ENCODE data around the gene ARHGAP29.

The ARHGAP29 gene

DNA sequence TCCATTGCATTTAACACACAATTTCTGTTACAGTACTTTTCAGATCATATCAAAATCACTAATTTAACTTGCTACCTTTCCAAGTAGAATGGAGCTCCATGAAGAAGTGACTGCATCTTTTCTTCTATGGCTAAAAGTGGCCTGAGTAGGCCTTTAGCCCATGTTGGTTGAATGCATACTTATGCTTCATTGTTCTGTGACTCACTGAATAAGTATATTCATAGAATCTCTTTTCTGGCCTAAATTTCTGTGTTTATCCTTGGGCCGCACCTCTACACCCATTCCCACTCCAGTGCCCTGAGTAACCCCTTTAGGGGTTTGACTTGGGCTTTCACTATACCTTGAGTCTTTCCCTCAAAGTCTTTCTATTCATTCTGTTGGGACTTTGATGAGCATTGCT is 42.1 kb upstream of the ARHGAP29 start:
- Histone ChIP-seq H3K18ac (ENCODE audit: low read depth in 1 of 2, low read length in 2 of 2) (no peak overlapping the region), H3K36me3 (ENCODE audit: control insufficient read depth in 1 of 2, insufficient read depth in 2 of 2, low read depth in 1 of 2, low read length in 2 of 2) (no peaks in the 10 kb centered on the region), H4K91ac (ENCODE audit: low read length) (no peak overlapping the region), H3K79me1 (replicated peaks; ENCODE audit: low read length, poor library complexity, severe bottlenecking) (peaks cover 1% of the 10 kb centered on the region), H3K4me1 (ENCODE audit: control insufficient read depth, insufficient read depth, low read depth, low read length) (no peaks in the 10 kb centered on the region), H3K23ac (ENCODE audit: low read length in 2 of 2) (no peak overlapping the region), H3K9ac (ENCODE audit: low read length) (no peak overlapping the region), H2BK120ac (ENCODE audit: low read depth, low read length) (no peak overlapping the region), H2AK5ac (ENCODE audit: low read length, severe bottlenecking) (no peak overlapping the region), H2AFZ (ENCODE audit: low read depth, low read length) (no peak overlapping the region), H3K14ac (ENCODE audit: low read length in 2 of 2) (no peak overlapping the region), H3K27ac (ENCODE audit: low read length, poor library complexity, severe bottlenecking) (no peak overlapping the region), H3K4ac (ENCODE audit: low read depth in 1 of 2, low read length in 2 of 2) (no peak overlapping the region), H4K8ac (ENCODE audit: low read length) (no peak overlapping the region), H2BK12ac (ENCODE audit: low read length in 2 of 2) (no peak overlapping the region), H3K4me3 (ENCODE audit: insufficient read depth in 1 of 2, low read depth in 1 of 2, low read length in 2 of 2) (no peak overlapping the region), H3K9me3 (ENCODE audit: control insufficient read depth, low read length) (no peaks in the 10 kb centered on the region), H3K4me2 (ENCODE audit: low read length, poor library complexity, severe bottlenecking) (no peak overlapping the region), H2BK15ac (ENCODE audit: low read depth, poor library complexity, severe bottlenecking) (no peak overlapping the region), H2BK5ac (ENCODE audit: low read depth, low read length, poor library complexity, severe bottlenecking) (no peak overlapping the region), H3K27me3 (ENCODE audit: control insufficient read depth in 1 of 2, insufficient read depth in 1 of 2, low read length in 2 of 2) (no peaks in the 10 kb centered on the region)
- WGBS, result 100% methylated on average over 1 of the region's 1 CpG
- DNase-seq, result no peak

DNA sequence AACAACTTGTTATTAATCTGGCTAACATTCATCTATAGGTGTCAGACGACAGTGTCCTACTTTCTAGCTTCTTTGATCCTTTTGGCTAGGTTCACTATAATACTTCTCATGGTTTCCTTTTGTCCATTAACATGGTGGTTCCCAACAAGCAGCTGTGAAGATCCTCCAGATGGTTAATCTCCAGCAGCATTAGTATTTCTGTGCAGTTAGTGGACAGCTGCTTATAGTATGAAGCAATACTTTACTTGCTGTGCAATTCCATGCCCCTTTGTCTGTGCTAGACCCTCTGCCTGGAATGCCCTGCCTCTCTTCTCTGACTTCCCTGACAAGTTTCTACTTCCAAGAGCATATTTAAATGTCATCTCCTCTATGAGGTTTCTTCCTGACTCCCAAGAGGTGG is 41.7 kb upstream of the ARHGAP29 start:
- Histone ChIP-seq H2BK12ac (ENCODE audit: low read length in 2 of 2) (no peak overlapping the region), H3K79me1 (replicated peaks; ENCODE audit: low read length, poor library complexity, severe bottlenecking) (peaks cover 1% of the 10 kb centered on the region), H3K18ac (ENCODE audit: low read depth in 1 of 2, low read length in 2 of 2) (no peak overlapping the region), H3K4me1 (ENCODE audit: control insufficient read depth, insufficient read depth, low read depth, low read length) (no peaks in the 10 kb centered on the region), H3K27me3 (ENCODE audit: control insufficient read depth in 1 of 2, insufficient read depth in 1 of 2, low read length in 2 of 2) (no peaks in the 10 kb centered on the region), H3K23ac (ENCODE audit: low read length in 2 of 2) (no peak overlapping the region), H3K36me3 (ENCODE audit: control insufficient read depth in 1 of 2, insufficient read depth in 2 of 2, low read depth in 1 of 2, low read length in 2 of 2) (no peaks in the 10 kb centered on the region), H2BK5ac (ENCODE audit: low read depth, low read length, poor library complexity, severe bottlenecking) (no peak overlapping the region), H3K27ac (ENCODE audit: low read length, poor library complexity, severe bottlenecking) (no peak overlapping the region), H2BK15ac (ENCODE audit: low read depth, poor library complexity, severe bottlenecking) (no peak overlapping the region), H3K4me3 (ENCODE audit: insufficient read depth in 1 of 2, low read depth in 1 of 2, low read length in 2 of 2) (no peak overlapping the region), H3K4ac (ENCODE audit: low read depth in 1 of 2, low read length in 2 of 2) (no peak overlapping the region), H2AFZ (ENCODE audit: low read depth, low read length) (no peak overlapping the region), H2BK120ac (ENCODE audit: low read depth, low read length) (no peak overlapping the region), H2AK5ac (ENCODE audit: low read length, severe bottlenecking) (no peak overlapping the region), H4K8ac (ENCODE audit: low read length) (no peak overlapping the region), H3K9ac (ENCODE audit: low read length) (no peak overlapping the region), H3K4me2 (ENCODE audit: low read length, poor library complexity, severe bottlenecking) (no peak overlapping the region), H3K9me3 (ENCODE audit: control insufficient read depth, low read length) (no peaks in the 10 kb centered on the region), H4K91ac (ENCODE audit: low read length) (no peak overlapping the region), H3K14ac (ENCODE audit: low read length in 2 of 2) (no peak overlapping the region)
- 100% methylated on average over 1 of the region's 1 CpG for WGBS
- DNase-seq, result peak; percentile 47

DNA sequence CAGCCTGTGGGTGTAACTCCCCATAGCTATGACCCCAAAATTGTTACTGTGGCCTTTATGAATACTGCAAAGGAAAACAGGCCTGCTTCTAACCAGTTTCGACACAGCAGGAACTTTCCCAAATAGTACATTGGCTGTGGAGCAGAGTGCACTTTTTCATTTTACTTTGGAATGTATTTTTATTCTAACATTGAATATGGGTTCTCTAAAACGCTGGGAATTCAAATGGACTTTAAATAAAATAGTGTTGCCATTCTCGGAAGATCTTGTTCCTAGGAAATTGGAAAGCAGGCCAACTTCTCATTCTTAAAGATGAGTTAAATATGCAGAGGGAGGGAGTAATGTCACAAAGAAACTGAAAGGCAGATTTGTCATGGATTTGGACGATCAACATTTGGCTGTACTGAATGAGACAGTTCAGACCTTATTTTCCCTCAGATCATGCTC is 39.6 kb upstream of the ARHGAP29 start:
- H2BK120ac ChIP-seq (ENCODE audit: low read depth, low read length), result no peak overlapping the region
- H3K27ac ChIP-seq (ENCODE audit: low read length, poor library complexity, severe bottlenecking), result no peak overlapping the region
- H2BK12ac ChIP-seq (ENCODE audit: low read length in 2 of 2), result no peak overlapping the region
- no peak for DNase-seq
- peak overlapping the region; percentile 71 for H3K9ac ChIP-seq (ENCODE audit: low read length)
- no peaks in the 10 kb centered on the region for H3K36me3 ChIP-seq (ENCODE audit: control insufficient read depth in 1 of 2, insufficient read depth in 2 of 2, low read depth in 1 of 2, low read length in 2 of 2)
- H3K4ac ChIP-seq (ENCODE audit: low read depth in 1 of 2, low read length in 2 of 2), result no peak overlapping the region
- H2AFZ ChIP-seq (ENCODE audit: low read depth, low read length), result no peak overlapping the region
- no peak overlapping the region for H4K8ac ChIP-seq (ENCODE audit: low read length)
- H2BK15ac ChIP-seq (ENCODE audit: low read depth, poor library complexity, severe bottlenecking), result no peak overlapping the region
- no peaks in the 10 kb centered on the region for H3K27me3 ChIP-seq (ENCODE audit: control insufficient read depth in 1 of 2, insufficient read depth in 1 of 2, low read length in 2 of 2)
- H3K23ac ChIP-seq (ENCODE audit: low read length in 2 of 2), result no peak overlapping the region
- H3K4me3 ChIP-seq (ENCODE audit: insufficient read depth in 1 of 2, low read depth in 1 of 2, low read length in 2 of 2), result peak overlapping the region in 1 of 2 experiments; percentile 34
- H3K4me1 ChIP-seq (ENCODE audit: control insufficient read depth, insufficient read depth, low read depth, low read length), result no peaks in the 10 kb centered on the region
- WGBS, result 96% methylated on average over 4 of the region's 4 CpGs
- no peaks in the 10 kb centered on the region for H3K9me3 ChIP-seq (ENCODE audit: control insufficient read depth, low read length)
- H3K14ac ChIP-seq (ENCODE audit: low read length in 2 of 2), result no peak overlapping the region
- peaks cover 3% of the 10 kb centered on the region for H3K79me1 ChIP-seq (replicated peaks; ENCODE audit: low read length, poor library complexity, severe bottlenecking)
- H2BK5ac ChIP-seq (ENCODE audit: low read depth, low read length, poor library complexity, severe bottlenecking), result no peak overlapping the region
- H3K18ac ChIP-seq (ENCODE audit: low read depth in 1 of 2, low read length in 2 of 2), result no peak overlapping the region
- H2AK5ac ChIP-seq (ENCODE audit: low read length, severe bottlenecking), result no peak overlapping the region
- H4K91ac ChIP-seq (ENCODE audit: low read length), result no peak overlapping the region
- no peak overlapping the region for H3K4me2 ChIP-seq (ENCODE audit: low read length, poor library complexity, severe bottlenecking)

DNA sequence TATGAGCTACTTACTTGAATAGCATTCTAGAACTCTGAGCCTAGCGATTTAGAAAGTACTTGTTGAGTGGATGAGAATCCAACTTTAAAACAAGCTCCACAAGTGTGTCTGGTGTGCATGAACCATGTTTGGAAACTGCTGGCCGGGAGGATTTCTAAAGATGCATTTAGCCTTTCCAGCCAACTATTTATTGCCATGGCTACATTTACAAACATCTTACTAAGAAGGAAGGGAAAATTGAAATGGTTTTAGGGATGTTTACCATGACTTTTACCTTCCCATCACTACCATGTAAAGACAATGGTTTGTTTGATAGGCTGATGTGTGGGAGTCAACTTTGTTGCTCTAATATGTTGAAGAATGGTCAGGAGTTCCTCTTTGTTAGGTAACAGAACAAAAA is 37.7 kb upstream of the ARHGAP29 start:
- Histone ChIP-seq H2BK15ac (ENCODE audit: low read depth, poor library complexity, severe bottlenecking) (no peak overlapping the region), H3K27ac (ENCODE audit: low read length, poor library complexity, severe bottlenecking) (no peak overlapping the region), H2BK5ac (ENCODE audit: low read depth, low read length, poor library complexity, severe bottlenecking) (no peak overlapping the region), H4K91ac (ENCODE audit: low read length) (no peak overlapping the region), H3K23ac (ENCODE audit: low read length in 2 of 2) (no peak overlapping the region), H3K4me2 (ENCODE audit: low read length, poor library complexity, severe bottlenecking) (no peak overlapping the region), H3K9ac (ENCODE audit: low read length) (no peak overlapping the region), H3K14ac (ENCODE audit: low read length in 2 of 2) (no peak overlapping the region), H2AK5ac (ENCODE audit: low read length, severe bottlenecking) (no peak overlapping the region), H3K4me1 (ENCODE audit: control insufficient read depth, insufficient read depth, low read depth, low read length) (peaks cover 3% of the 10 kb centered on the region), H2BK120ac (ENCODE audit: low read depth, low read length) (no peak overlapping the region), H2AFZ (ENCODE audit: low read depth, low read length) (no peak overlapping the region), H4K8ac (ENCODE audit: low read length) (no peak overlapping the region), H3K9me3 (ENCODE audit: control insufficient read depth, low read length) (no peaks in the 10 kb centered on the region), H3K18ac (ENCODE audit: low read depth in 1 of 2, low read length in 2 of 2) (no peak overlapping the region), H3K4ac (ENCODE audit: low read depth in 1 of 2, low read length in 2 of 2) (no peak overlapping the region), H3K79me1 (replicated peaks; ENCODE audit: low read length, poor library complexity, severe bottlenecking) (peaks cover 5% of the 10 kb centered on the region), H3K4me3 (ENCODE audit: insufficient read depth in 1 of 2, low read depth in 1 of 2, low read length in 2 of 2) (no peak overlapping the region), H3K27me3 (ENCODE audit: control insufficient read depth in 1 of 2, insufficient read depth in 1 of 2, low read length in 2 of 2) (no peaks in the 10 kb centered on the region), H2BK12ac (ENCODE audit: low read length in 2 of 2) (no peak overlapping the region), H3K36me3 (ENCODE audit: control insufficient read depth in 1 of 2, insufficient read depth in 2 of 2, low read depth in 1 of 2, low read length in 2 of 2) (no peaks in the 10 kb centered on the region)
- peak; percentile 14 for DNase-seq
- WGBS, result 83% methylated on average over 1 of the region's 2 CpGs
